GM21528 (cell line): Measurements from ENCODE around the gene GLIS1.

Experiments used
- ATAC-seq: cut with Tn5 transposase; IDR thresholded peaks from one replicate; pipeline ENCODE4 v1.9.1; 2021; ENCODE audit warnings: mild to moderate bottlenecking, moderate library complexity; ENCODE audit not compliant: unreplicated experiment, low FRiP score

GLIS1 gene

DNA sequence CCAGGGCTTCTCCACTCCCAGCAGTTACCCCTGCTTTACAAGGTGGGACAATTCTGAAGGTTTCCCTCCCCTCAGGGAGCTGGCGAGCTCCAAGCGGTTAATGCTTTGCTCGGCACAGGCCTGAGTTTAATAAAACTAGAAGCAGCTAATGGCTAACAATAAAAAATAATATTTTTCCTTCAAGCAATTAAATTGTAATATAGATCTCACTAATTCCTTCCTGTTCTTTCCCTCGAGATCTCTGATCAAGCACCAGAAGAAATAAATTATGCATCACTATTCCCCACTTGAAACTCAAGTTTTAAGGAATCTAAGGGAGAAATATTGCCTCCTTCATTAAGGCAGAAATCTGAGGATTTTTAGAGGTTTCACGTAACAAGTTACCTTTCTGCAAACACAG is 42.9 kb downstream of the GLIS1 start:
- no peak for ATAC-seq

- ATAC-seq, result no peak
Measured at GRCh38 chr1:53695116-53695515, 43.8 kb downstream of the GLIS1 start.

DNA sequence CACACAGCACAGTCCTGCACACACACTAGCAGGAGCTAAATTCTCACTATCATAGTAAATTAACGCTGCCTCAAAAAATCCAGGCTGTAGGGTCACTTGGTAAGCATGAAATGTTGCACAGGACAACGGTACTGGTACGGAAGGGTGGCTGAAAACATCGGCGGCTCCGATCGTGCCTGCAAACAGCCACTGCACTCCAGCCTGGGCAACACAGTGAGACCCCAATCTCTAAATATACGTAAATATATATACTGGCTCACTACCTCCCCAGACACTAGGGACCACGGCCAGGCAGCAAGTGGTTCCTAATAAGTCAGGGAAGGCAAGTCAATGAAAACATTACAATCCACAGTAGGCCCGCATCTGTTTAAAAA is 44.3 kb downstream of the GLIS1 start:
- no peak for ATAC-seq

DNA sequence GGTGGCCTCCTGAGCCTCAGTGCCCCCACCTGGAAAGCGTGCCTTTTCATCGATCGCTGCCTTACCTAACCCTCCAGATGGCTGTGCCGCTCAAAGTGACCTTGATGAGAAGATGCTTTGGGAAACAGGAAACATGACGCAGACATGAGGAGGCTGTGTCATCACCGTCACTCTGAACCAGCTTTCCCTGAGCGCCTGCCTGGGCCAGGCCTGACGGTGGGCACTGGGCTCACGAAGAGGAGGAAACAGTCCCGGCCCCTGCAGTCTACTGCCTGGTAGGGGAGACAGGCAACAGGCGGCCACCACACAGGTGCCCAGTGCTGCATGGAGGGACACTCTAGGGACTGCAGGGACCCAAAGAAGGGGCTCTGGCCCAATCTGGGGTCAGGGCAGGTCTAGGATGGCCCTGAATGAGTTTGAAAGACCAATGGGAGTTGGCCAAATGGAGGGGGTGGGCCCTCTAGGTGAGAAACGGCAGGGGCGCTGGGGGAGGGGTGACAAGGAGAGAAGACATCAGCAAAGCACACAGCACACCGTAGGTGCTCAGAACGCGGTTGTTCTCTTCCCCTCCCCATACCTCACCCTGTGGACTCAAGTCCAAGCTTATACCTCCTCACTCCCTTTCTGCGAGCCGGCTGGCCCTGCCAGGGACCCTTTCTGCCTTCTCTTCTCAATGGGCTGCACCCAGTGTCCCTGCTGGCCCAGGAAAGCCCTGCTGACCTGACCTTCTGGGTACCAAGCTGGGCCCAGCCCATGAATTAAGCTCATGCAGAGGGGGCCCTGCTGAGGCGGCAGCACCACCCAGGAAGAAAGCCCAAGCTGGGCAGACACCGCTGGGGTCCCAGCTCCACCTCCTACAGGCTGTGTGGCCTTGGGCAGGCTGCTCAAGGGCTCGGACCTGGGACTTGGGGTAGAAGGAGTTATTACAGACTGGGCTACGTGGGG is 44.9 kb downstream of the GLIS1 start:
- no peak for ATAC-seq

GRCh38 chr1:53693339-53693738 is 45.6 kb downstream of the GLIS1 start:
- no peak for ATAC-seq

- ATAC-seq, result no peak
Measured at GRCh38 chr1:53691326-53691725, 47.6 kb downstream of the GLIS1 start.

DNA sequence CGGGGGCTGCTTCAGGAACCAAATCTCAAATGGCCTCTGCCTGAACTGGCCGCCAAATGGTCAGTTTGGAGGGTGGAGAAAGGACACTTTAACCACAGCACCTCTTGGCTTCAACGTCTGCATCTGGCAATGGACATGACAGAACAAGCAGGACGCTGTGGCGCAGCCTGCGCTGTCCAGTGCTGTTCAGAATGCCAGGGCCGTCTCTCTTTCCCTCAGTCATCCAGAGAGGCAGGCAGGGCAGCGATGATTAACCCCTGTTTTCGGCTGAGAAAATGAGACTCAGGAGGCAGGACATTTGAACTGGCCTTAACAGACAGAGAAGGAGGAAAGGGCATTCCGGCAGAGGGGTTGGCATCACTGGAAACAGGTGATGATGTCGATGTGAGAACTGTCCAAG is 48.6 kb downstream of the GLIS1 start:
- ATAC-seq, result no peak

GRCh38 chr1:53689736-53690326 is 49.1 kb downstream of the GLIS1 start:
- no peak for ATAC-seq

GRCh38 chr1:53689223-53689622 is 49.7 kb downstream of the GLIS1 start:
- ATAC-seq, result no peak

DNA sequence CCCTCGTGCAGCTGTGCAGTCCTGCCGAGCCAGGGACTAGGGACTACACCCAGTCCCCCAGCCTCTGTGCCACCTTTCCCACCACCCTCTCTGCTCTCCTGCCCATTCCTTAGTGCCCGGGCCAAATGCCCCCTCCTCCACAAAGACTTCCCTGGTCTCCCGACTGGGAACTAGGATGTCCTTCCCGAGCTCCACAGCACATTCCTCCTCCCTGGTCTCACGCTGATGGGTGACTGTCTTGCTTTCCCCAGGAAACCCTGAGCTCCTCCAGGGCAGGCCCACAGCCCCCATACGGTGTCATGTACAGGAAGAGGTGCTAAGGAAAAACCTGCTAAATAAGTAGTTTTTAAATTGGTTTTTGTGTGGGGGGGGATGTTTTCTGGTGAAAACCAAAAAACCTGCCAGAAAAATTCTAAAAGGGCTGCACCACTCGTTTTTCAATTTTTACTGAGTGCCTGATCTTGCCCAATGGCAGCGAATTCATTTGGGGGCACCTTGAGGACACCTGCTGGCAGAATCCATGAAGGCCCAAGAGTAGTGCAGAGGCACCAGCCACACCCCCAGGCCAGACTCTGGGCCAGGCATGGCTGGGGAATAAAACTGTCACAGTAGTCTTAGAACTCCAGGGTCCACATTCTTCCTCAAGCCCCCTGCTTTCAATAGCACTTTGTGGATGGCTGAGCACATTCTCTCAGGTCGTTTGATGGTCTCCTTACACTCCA is 50.4 kb downstream of the GLIS1 start:
- ATAC-seq, result no peak

DNA sequence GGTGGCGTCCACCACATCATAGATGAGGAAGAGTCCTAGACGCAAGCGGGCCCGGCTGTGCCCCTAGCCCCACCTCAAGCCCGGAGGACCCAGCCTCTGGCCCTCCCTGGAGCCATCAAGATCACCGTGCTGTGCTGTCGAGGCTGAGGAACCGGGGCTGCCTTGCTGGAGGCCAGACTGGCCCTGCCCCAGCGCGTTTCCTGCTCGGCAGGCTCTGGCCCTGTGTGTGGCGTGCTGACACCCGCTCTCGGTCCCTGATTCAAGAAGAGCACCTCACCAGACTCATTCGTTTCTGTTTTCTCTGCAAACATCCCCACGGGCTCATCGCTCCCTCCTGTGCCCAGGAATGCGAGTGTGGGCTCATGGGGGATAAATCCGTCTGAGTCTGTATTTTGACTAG is 51.1 kb downstream of the GLIS1 start:
- ATAC-seq, result no peak

GRCh38 chr1:53687426-53687825 is 51.5 kb downstream of the GLIS1 start:
- no peak for ATAC-seq

GRCh38 chr1:53686965-53687267 is 52.0 kb downstream of the GLIS1 start:
- no peak for ATAC-seq

GRCh38 chr1:53686091-53686964 is 52.6 kb downstream of the GLIS1 start:
- ATAC-seq, result no peak

DNA sequence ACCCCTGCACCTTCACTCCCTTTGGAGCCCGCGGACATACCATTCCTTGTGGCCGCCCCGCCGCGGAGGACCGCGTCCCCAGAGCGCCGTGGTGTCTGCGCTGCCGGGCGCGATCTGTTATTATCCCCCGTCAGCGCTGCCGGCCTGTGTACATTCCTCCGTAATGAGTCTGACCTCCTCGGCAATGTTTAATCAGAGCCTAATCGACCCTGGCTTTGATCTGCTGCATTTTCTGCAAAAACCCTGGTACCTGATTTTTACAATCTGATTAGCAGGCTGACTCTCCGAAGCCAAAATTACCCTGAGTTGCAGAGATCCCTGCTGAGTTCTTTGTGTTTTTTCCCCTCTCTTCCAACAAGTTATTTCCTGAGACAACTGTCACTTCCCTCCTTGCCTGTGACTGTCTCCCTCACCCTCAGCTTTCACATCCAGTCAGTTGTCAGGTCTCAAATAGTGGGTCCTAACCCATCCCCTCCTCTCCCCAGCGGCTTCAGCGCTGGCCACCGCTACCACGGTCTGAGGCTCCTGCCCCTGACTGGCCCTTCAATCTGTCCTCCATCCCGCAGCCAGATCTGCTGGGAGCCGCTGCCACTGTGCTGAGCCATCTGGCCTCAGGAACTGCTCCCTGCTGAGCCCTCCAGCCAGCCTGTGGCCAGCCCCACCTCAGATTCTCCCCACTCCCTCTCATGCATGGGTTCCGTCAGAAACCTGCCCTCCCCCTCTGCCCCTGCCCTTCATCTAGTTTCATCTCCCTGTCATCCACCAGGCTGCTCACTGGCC is 53.5 kb downstream of the GLIS1 start:
- no peak for ATAC-seq

GRCh38 chr1:53684741-53685140 is 54.2 kb downstream of the GLIS1 start:
- no peak for ATAC-seq

- no peak for ATAC-seq
Measured at GRCh38 chr1:53683986-53684740, 54.8 kb downstream of the GLIS1 start.

- no peak for ATAC-seq
Measured at GRCh38 chr1:53682881-53683280, 56.1 kb downstream of the GLIS1 start.

- ATAC-seq, result no peak
Measured at GRCh38 chr1:53681977-53682685, 56.8 kb downstream of the GLIS1 start.
